HUES6 (cell line): ENCODE results near the gene MUCL1.

Experiments
- H3K27ac ChIP-seq: 2 replicates; pipeline ENCODE4 v1.7.0; 2013; ENCODE audit warnings: low read depth, mild to moderate bottlenecking, low read length, inconsistent platforms
- H3K27me3 ChIP-seq: 2 replicates; pipeline ENCODE4 v1.6.1; 2013; ENCODE audit warnings: low read length; ENCODE audit not compliant: control insufficient read depth, insufficient read depth
- H3K36me3 ChIP-seq: 2 replicates; pipeline ENCODE4 v1.6.1; 2013; ENCODE audit warnings: low read length; ENCODE audit not compliant: control insufficient read depth, insufficient read depth
- H3K4me1 ChIP-seq: 2 replicates; pipeline ENCODE4 v1.6.1; 2013; ENCODE audit warnings: low read length; ENCODE audit not compliant: control insufficient read depth, insufficient read depth
- H3K4me3 ChIP-seq: 2 replicates; pipeline ENCODE4 v1.5.1; 2013; ENCODE audit warnings: low read depth, low read length
- H3K9ac ChIP-seq: one replicate; pipeline ENCODE4 v1.6.1; 2013; ENCODE audit warnings: mild to moderate bottlenecking, low read length
- H3K9me3 ChIP-seq: 2 replicates; pipeline ENCODE4 v1.6.1; 2013; ENCODE audit warnings: low read depth, low read length; ENCODE audit not compliant: control insufficient read depth, insufficient read depth

Gene MUCL1

DNA sequence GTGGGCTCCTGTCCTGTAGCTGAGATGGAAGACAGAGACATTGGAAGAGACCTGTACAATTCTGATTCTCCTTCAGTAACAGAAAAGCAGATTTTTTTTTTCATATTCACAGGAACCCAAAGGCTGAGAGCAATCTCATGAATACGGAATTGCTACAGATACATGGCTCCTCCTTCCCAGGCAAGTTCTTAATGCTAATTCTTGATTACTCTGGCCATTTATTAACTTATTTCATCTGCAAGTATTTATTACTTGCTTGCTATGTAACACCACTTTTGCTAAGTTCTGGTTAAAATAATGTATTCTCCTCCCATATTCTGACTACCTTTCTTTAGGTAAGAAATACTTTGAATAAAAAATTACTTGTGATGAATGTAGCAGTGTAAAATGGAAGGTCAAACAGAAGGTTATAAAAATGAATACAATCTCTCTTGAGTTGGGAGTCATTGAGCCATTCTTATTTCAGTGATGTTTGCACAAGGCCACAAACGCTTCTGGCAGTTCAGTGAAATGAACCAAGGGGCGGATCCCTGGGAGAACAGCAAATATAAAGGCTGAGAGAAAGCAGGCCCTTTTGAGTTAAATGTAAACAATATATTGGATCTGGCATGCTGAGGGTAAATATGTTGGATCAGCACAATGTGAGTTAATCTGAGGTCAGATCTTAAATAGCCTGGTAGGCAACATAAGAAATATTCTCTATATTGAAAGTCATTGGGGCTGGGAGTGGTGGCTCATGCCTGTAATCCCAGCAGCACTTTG, 37.6 kb downstream of the MUCL1 start:
- Histone ChIP-seq H3K27me3 (no peaks in the 10 kb centered on the region), H3K9me3 (no peaks in the 10 kb centered on the region), H3K4me1 (peaks cover 11% of the 10 kb centered on the region; the same call in 1 of the 2 replicates), H3K9ac (no peak overlapping the region), H3K4me3 (no peak overlapping the region), H3K27ac (no peak overlapping the region), H3K36me3 (no peaks in the 10 kb centered on the region)
